WERI-Rb-1 (cell line): Measurements from ENCODE around the gene DUSP6.

Experiments used
- DNase-seq: peaks from one replicate; pipeline ENCODE4 v3.0.0-alpha.2; 2020
- H3K27ac ChIP-seq: fragments of 250-450 bp; sonication (Bioruptor Pico); 2 replicates; pipeline ENCODE4 v1.5.1; 2020; ENCODE audit warnings: mild to moderate bottlenecking, moderate library complexity
- H3K27me3 ChIP-seq: fragments of 250-450 bp; sonication (Bioruptor Pico); 2 replicates; pipeline ENCODE4 v1.5.1; 2021; ENCODE audit warnings: mild to moderate bottlenecking, low read depth, moderate library complexity; ENCODE audit not compliant: insufficient read depth, severe bottlenecking
- H3K36me3 ChIP-seq: fragments of 250-450 bp; sonication (Bioruptor Pico); 2 replicates; pipeline ENCODE4 v1.5.1; 2020; ENCODE audit warnings: mild to moderate bottlenecking, moderate library complexity
- H3K4me3 ChIP-seq: 2 replicates; pipeline ENCODE4 v1.5.1; 2011; ENCODE audit warnings: low read depth, mild to moderate bottlenecking, control low read depth, low read length
- H3K9me3 ChIP-seq: fragments of 250-450 bp; sonication (Bioruptor Pico); 2 replicates; pipeline ENCODE4 v1.5.1; 2021; ENCODE audit warnings: mild to moderate bottlenecking, moderate library complexity; ENCODE audit not compliant: severe bottlenecking
- TF ChIP-seq, protein P1 (sequence below): IDR thresholded peaks from 2 replicates; pipeline ENCODE4 v1.5.1; 2011; ENCODE audit warnings: low read depth, mild to moderate bottlenecking, control low read depth, inconsistent platforms, low read length

DUSP6 gene

GRCh38 chr12:89384807-89385206 lies 32.5 kb upstream of the DUSP6 start:
- no peak overlapping the region for H3K4me3 ChIP-seq
- H3K27ac ChIP-seq, result no peak overlapping the region
- H3K36me3 ChIP-seq, result no peaks in the 10 kb centered on the region
- no peaks in the 10 kb centered on the region for H3K9me3 ChIP-seq
- H3K27me3 ChIP-seq, result no peaks in the 10 kb centered on the region
- TF ChIP-seq, protein P1, sequence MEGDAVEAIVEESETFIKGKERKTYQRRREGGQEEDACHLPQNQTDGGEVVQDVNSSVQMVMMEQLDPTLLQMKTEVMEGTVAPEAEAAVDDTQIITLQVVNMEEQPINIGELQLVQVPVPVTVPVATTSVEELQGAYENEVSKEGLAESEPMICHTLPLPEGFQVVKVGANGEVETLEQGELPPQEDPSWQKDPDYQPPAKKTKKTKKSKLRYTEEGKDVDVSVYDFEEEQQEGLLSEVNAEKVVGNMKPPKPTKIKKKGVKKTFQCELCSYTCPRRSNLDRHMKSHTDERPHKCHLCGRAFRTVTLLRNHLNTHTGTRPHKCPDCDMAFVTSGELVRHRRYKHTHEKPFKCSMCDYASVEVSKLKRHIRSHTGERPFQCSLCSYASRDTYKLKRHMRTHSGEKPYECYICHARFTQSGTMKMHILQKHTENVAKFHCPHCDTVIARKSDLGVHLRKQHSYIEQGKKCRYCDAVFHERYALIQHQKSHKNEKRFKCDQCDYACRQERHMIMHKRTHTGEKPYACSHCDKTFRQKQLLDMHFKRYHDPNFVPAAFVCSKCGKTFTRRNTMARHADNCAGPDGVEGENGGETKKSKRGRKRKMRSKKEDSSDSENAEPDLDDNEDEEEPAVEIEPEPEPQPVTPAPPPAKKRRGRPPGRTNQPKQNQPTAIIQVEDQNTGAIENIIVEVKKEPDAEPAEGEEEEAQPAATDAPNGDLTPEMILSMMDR, result no peak
- DNase-seq, result no peak

GRCh38 chr12:89384050-89384758 lies 31.9 kb upstream of the DUSP6 start:
- TF ChIP-seq, protein P1, result no peak
- Histone ChIP-seq H3K27ac (no peak overlapping the region), H3K9me3 (no peaks in the 10 kb centered on the region), H3K36me3 (no peaks in the 10 kb centered on the region), H3K27me3 (no peaks in the 10 kb centered on the region), H3K4me3 (no peak overlapping the region)
- no peak for DNase-seq

DNA sequence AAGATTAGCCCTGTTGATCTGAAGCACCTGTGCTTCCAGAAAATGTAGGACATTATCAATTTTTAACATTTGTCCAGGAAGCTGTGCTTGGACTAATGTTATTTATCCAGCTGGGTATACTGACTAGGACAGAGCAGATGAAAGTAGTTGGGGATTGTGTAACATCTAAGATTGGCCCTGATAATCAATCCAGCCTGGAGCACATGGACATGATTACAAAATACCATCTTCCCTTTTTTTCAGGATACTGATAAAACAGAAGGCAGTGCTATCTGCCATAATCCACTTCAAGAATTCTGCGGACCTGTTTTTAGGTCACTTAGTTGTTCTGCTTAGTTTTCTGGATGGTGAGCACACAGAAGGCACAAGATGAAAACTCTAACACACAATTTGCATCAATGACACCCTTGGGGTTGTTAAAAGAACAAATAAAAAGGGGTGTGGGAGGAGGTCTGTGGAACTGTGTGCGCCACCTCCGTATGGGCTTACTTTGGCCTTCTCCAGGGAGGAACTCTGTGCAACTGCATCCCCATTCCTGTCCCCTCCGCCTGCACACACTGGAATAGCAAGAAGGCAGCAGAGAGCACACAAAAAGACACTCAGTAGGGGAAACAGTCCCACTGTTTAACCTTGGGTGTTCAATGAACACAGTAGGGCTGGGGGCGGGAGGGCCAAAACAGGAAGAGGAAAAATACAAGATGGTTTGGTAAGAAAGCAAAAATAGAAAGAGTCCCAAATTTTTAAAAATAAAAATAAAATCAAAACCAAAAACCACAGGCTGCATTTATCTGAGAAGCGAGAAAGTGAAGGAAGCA lies 31.1 kb upstream of the DUSP6 start:
- no peaks in the 10 kb centered on the region for H3K36me3 ChIP-seq
- no peak for DNase-seq
- H3K9me3 ChIP-seq, result no peaks in the 10 kb centered on the region
- peak overlapping the region; percentile 68 for H3K27ac ChIP-seq
- no peaks in the 10 kb centered on the region for H3K27me3 ChIP-seq
- TF ChIP-seq, protein P1, result no peak
- no peak overlapping the region for H3K4me3 ChIP-seq

- Histone ChIP-seq H3K9me3 (no peaks in the 10 kb centered on the region), H3K27me3 (no peaks in the 10 kb centered on the region), H3K4me3 (peak overlapping the region; percentile 9; the same call in 1 of the 2 replicates), H3K36me3 (no peaks in the 10 kb centered on the region), H3K27ac (peak overlapping the region; percentile 68)
- TF ChIP-seq, protein P1, result no peak
- peak; percentile 42 for DNase-seq
Measured at GRCh38 chr12:89382328-89382727, 30.0 kb upstream of the DUSP6 start.

DNA sequence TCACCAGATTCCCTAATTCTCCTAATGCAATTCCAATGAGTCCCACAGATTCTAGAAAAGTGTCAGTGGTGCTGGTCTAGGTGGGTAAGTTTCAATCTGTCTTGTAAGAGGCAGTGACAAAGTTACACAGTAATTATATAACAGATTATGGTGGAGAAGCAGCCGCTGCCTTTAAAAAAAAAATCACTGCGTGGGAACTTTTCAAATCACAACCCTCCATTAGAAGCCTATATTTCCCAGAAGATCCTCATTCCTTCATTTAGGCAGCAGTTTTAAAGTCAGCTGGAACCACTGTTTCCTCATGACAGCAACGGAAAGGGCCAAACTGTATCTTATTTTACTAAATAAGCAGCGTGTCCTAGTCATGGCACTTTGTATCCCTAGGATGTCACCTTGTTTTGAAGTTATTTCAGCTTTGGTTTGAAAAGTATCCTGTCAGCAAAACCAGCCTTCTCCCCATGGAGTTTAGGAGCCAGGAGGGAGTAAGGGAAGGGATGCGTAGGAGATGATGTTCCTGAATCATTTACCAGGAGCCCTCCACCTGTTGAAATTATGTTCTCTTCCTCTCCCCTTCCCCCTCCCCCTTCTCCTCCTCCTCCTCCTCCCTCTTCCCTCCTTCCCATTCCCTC lies 27.7 kb upstream of the DUSP6 start:
- TF ChIP-seq, protein P1, result no peak
- H3K36me3 ChIP-seq, result no peaks in the 10 kb centered on the region
- no peaks in the 10 kb centered on the region for H3K9me3 ChIP-seq
- no peak overlapping the region for H3K27ac ChIP-seq
- DNase-seq, result no peak
- no peaks in the 10 kb centered on the region for H3K27me3 ChIP-seq
- no peak overlapping the region for H3K4me3 ChIP-seq
